Thoracic aorta (tissue), 2 donors: ENCODE measurements around the gene MRC1. TPM values are rescaled to one million over a fixed set of nuclear protein-coding genes. Genes with fewer than 3 reads are reported as not detected.

ENCODE experiments used
- ATAC-seq: fragments of 150-250 bp; one replicate; pipeline ENCODE4 v1.8.0; 2017; ENCODE audit warnings: low read depth; ENCODE audit not compliant: insufficient number of reproducible peaks, low FRiP score
- DNase-seq: peaks from one replicate; pipeline ENCODE4 v3.0.0-alpha.2; 2020; ENCODE audit warnings: low spot score
- H3K27ac ChIP-seq, 2 donors: fragments of 200-600 bp; sonication (generic); 1 replicate in 1 of 2; 2 replicates in 1 of 2; pipeline ENCODE4 v1.5.1; 2016; ENCODE audit warnings: mild to moderate bottlenecking in 2 of 2, moderate library complexity in 2 of 2
- H3K27me3 ChIP-seq: fragments of 200-600 bp; sonication (generic); replicated peaks from 2 replicates; pipeline ENCODE4 v1.6.0; 2016; ENCODE audit warnings: mild to moderate bottlenecking; ENCODE audit not compliant: insufficient read depth
- H3K36me3 ChIP-seq: fragments of 200-600 bp; sonication (generic); one replicate; pipeline ENCODE4 v1.5.1; 2016
- H3K4me1 ChIP-seq, 2 donors: fragments of 200-600 bp; sonication (generic); 1 replicate in 1 of 2; 2 replicates in 1 of 2; pipeline versions ENCODE4 v1.5.1 to v1.6.0; 2016; ENCODE audit warnings: low read depth in 2 of 2, mild to moderate bottlenecking in 1 of 2; ENCODE audit not compliant: control insufficient read depth in 1 of 2
- H3K4me3 ChIP-seq: fragments of 200-600 bp; sonication (generic); 2 replicates; pipeline ENCODE4 v1.5.1; 2016; ENCODE audit warnings: mild to moderate bottlenecking
- H3K9me3 ChIP-seq: fragments of 200-600 bp; sonication (generic); 2 replicates; pipeline ENCODE4 v1.5.1; 2016
- total RNA-seq, 2 donors: library from RNA; depleted of rRNA; stranded (reverse); fragments of >200 nt; gene quantifications; one replicate each; pipeline versions ENCODE4 v1.1.0 to v1.2.3, GENCODE V29; 2016
- TF ChIP-seq, protein P1 (sequence below): fragments of 200-600 bp; sonication (generic); IDR thresholded peaks from one replicate; pipeline ENCODE4 v1.5.1; 2019; ENCODE audit warnings: antibody characterized with exemption

MRC1 gene
- total RNA-seq, 2 donors from 2014 or later, result 62.6 to 73.4 TPM

DNA sequence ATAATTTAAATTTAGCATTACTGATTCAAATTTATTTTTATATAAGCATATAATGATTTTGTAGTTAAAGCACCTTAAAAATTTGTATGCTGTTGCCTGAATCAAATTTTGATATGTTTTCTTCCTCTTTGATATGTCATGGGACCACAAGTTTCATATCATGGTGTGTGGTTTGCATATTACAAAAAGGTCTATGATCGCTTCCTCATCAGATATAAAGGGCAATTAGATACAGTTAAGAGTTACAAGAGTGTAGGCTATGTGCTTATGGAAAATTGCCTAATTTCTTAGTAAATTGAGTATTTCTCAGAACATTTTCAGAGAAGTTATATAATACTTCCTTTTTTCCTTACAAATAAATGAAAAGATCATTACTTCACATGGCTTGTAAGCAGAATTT, 22.2 kb downstream of the MRC1 start:
- Histone ChIP-seq H3K27me3 (no peaks in the 10 kb centered on the region), H3K4me3 (no peak overlapping the region), H3K27ac (no peak overlapping the region), H3K9me3 (no peaks in the 10 kb centered on the region), H3K36me3 (no peaks in the 10 kb centered on the region), H3K4me1 (no peaks in the 10 kb centered on the region)
- ATAC-seq (no peak), DNase-seq (no peak)
- TF ChIP-seq, protein P1, sequence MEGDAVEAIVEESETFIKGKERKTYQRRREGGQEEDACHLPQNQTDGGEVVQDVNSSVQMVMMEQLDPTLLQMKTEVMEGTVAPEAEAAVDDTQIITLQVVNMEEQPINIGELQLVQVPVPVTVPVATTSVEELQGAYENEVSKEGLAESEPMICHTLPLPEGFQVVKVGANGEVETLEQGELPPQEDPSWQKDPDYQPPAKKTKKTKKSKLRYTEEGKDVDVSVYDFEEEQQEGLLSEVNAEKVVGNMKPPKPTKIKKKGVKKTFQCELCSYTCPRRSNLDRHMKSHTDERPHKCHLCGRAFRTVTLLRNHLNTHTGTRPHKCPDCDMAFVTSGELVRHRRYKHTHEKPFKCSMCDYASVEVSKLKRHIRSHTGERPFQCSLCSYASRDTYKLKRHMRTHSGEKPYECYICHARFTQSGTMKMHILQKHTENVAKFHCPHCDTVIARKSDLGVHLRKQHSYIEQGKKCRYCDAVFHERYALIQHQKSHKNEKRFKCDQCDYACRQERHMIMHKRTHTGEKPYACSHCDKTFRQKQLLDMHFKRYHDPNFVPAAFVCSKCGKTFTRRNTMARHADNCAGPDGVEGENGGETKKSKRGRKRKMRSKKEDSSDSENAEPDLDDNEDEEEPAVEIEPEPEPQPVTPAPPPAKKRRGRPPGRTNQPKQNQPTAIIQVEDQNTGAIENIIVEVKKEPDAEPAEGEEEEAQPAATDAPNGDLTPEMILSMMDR, result no peak

DNA sequence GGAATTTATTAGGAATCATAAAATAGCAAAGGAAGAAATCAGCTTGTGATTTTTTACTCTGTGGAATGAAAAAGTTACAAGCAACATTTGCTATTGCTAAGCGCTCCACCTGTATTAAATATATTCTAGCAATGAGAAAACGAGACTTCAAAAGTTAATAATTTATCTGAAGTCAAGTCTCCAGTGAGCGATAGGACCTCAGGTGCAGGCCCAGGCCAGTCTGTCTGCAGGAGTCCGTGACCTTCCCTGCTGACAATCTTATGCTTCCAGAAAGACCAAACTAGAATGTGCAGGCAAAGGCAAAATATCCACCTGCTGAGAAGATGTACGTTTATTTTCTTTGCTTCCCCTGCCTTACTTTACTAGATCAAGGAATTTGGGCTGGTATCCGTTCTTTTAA, 22.7 kb downstream of the MRC1 start:
- TF ChIP-seq, protein P1, result no peak
- Histone ChIP-seq H3K36me3 (no peaks in the 10 kb centered on the region), H3K9me3 (no peaks in the 10 kb centered on the region), H3K27me3 (no peaks in the 10 kb centered on the region), H3K4me1 (no peaks in the 10 kb centered on the region), H3K27ac (no peak overlapping the region), H3K4me3 (no peak overlapping the region)
- no peak for DNase-seq
- no peak for ATAC-seq

DNA sequence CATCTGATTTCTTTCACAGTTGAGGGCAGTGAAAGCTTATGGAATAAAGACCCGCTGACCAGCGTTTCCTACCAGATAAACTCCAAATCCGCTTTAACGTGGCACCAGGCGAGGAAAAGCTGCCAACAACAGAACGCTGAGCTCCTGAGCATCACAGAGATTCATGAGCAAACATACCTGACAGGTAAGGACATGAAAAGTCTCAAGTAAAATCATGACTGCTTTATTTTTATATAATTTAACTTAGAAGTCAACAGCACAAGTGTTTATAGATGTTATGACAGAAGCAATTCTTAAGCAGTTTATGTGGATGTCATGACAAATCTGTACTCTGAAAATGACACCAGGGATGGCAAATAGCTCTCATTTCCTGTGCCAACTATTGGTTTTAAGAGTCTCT, 24.5 kb downstream of the MRC1 start:
- DNase-seq, result no peak
- Histone ChIP-seq H3K36me3 (no peaks in the 10 kb centered on the region), H3K9me3 (no peaks in the 10 kb centered on the region), H3K4me3 (no peak overlapping the region), H3K4me1 (no peaks in the 10 kb centered on the region), H3K27ac (no peak overlapping the region), H3K27me3 (no peaks in the 10 kb centered on the region)
- TF ChIP-seq, protein P1, result no peak
- no peak for ATAC-seq

DNA sequence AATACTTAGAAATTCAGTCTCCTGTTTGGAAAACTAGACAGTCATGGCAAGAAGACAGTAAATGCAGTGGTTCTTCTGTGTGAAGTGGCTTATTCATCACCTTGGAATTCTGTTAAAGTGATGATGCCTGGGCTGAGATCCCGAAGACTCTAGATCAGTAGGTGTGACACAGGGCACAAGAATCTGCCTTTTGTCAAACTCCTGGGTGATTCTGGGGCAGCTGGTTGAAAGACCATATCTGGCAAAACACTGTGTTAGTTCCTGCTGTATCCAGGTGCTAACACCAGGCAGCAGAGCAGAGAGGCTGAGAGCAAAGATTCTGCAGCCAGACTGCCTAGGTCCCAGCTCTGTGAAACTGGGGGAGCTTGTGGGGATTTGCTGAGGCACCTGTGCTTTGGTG, 26.5 kb downstream of the MRC1 start:
- TF ChIP-seq, protein P1, result no peak
- DNase-seq, result no peak
- H3K27me3 ChIP-seq, result no peaks in the 10 kb centered on the region
- no peak overlapping the region for H3K27ac ChIP-seq
- H3K36me3 ChIP-seq, result no peaks in the 10 kb centered on the region
- no peaks in the 10 kb centered on the region for H3K4me1 ChIP-seq
- H3K4me3 ChIP-seq, result no peak overlapping the region
- H3K9me3 ChIP-seq, result no peaks in the 10 kb centered on the region
- ATAC-seq, result no peak

DNA sequence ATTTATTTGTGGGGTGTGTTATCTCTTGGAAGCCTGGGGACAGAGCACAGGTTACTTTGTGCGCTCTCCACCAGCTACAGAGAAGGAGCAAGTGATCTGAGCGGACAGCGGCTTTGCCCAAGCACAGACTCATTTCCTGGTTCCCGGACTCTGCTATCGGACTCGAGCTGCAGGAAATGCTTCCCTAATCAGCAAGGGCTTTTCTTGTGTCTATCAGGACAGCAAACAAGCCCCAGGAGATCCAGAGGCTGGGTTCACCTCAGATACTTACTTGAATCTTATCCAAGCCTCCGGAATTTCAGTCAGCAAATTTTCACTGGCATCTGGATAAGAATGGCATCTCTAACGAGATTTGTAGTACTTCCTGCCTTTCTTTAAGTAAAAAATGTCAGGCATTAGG, 27.8 kb downstream of the MRC1 start:
- H3K27me3 ChIP-seq, result no peaks in the 10 kb centered on the region
- TF ChIP-seq, protein P1, result no peak
- ATAC-seq (no peak), DNase-seq (no peak)
- H3K4me1 ChIP-seq, result no peaks in the 10 kb centered on the region
- no peaks in the 10 kb centered on the region for H3K9me3 ChIP-seq
- peak overlapping the region; percentile 38 for H3K4me3 ChIP-seq
- no peaks in the 10 kb centered on the region for H3K36me3 ChIP-seq
- no peak overlapping the region for H3K27ac ChIP-seq
